ENCODE measurements around the gene WFDC5. TPM values are rescaled to one million over a fixed set of nuclear protein-coding genes. Genes with fewer than 3 reads are reported as not detected.

WFDC5 gene
- total RNA-seq, 2 experiments from 2014 or later: not detected

DNA sequence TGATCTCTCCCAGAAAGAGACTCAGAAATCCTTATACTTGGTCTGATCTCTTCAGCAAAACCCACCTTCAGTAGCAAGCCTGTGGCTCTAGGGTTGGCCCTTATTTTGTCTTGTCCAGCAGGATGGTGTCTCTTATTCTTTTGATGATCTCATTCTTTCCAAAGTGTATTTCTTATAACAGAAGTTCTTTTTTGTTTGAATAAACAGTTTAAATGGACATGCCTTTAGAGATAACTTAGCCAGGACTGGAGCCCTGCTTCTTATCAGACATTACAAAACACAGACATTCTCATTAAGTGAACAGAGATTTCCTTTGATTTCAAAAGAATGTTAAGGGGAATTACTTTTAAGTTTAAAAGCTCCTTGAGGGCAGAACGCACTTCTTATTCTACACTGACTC, 45.7 kb downstream of the WFDC5 start:
- H3K9me2 ChIP-seq (ENCODE audit: insufficient read depth, low read length): no peaks in the 10 kb centered on the region
- H3K36me3 ChIP-seq (ENCODE audit: insufficient read depth, low read length): peaks cover 82% of the 10 kb centered on the region
- no peak overlapping the region for H2AFZ ChIP-seq (ENCODE audit: low read length)
- peaks cover 27% of the 10 kb centered on the region; the same call in 1 of the 2 replicates for H3K79me2 ChIP-seq (ENCODE audit: insufficient read depth, low read depth, low read length)
- ChIA-PET CTCF (ENCODE audit: unreplicated experiment) (no interaction called here), POLR2A (no interaction called here)
- TF ChIP-seq, protein P1, sequence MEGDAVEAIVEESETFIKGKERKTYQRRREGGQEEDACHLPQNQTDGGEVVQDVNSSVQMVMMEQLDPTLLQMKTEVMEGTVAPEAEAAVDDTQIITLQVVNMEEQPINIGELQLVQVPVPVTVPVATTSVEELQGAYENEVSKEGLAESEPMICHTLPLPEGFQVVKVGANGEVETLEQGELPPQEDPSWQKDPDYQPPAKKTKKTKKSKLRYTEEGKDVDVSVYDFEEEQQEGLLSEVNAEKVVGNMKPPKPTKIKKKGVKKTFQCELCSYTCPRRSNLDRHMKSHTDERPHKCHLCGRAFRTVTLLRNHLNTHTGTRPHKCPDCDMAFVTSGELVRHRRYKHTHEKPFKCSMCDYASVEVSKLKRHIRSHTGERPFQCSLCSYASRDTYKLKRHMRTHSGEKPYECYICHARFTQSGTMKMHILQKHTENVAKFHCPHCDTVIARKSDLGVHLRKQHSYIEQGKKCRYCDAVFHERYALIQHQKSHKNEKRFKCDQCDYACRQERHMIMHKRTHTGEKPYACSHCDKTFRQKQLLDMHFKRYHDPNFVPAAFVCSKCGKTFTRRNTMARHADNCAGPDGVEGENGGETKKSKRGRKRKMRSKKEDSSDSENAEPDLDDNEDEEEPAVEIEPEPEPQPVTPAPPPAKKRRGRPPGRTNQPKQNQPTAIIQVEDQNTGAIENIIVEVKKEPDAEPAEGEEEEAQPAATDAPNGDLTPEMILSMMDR (conservative IDR thresholded peaks at IDR 0.05; ENCODE audit: low read length): no peak
- no peak for TF ChIP-seq EZH2phosphoT487 (IDR thresholded peaks at IDR 0.05; ENCODE audit: borderline replicate concordance, low read depth, low read length)
- H3K27ac ChIP-seq (ENCODE audit: low read depth, low read length, poor library complexity, severe bottlenecking): no peak overlapping the region
- no peaks in the 10 kb centered on the region for H3K9me3 ChIP-seq (ENCODE audit: low read length)
- no peaks in the 10 kb centered on the region; the same call in 1 of the 2 replicates for H4K20me1 ChIP-seq (ENCODE audit: insufficient read depth, low read length)
- intact Hi-C loops (cut with micrococcal nuclease; ENCODE audit: unreplicated experiment): no loop called here
- no TSS peak for BruUV-seq (replicated peaks)
- no peaks in the 10 kb centered on the region for H3K4me1 ChIP-seq (ENCODE audit: insufficient read depth, low read length, poor library complexity, severe bottlenecking)
- no peak for DNase-seq (ENCODE audit: low spot score)
- H3K4me3 ChIP-seq (ENCODE audit: low read depth, low read length, poor library complexity, severe bottlenecking): no peak overlapping the region
- no peak overlapping the region for H3K4me2 ChIP-seq (ENCODE audit: low read length)

GRCh38 chr20:45067558-45067957, 47.4 kb downstream of the WFDC5 start:
- Histone ChIP-seq H3K4me3 (ENCODE audit: low read depth, low read length, poor library complexity, severe bottlenecking) (no peak overlapping the region), H3K4me2 (ENCODE audit: low read length) (no peak overlapping the region), H3K27ac (ENCODE audit: low read depth, low read length, poor library complexity, severe bottlenecking) (no peak overlapping the region), H3K9me3 (ENCODE audit: low read length) (no peaks in the 10 kb centered on the region), H3K9me2 (ENCODE audit: insufficient read depth, low read length) (no peaks in the 10 kb centered on the region), H2AFZ (ENCODE audit: low read length) (no peak overlapping the region), H3K36me3 (ENCODE audit: insufficient read depth, low read length) (peaks cover 77% of the 10 kb centered on the region), H4K20me1 (ENCODE audit: insufficient read depth, low read length) (no peaks in the 10 kb centered on the region; the same call in 1 of the 2 replicates), H3K4me1 (ENCODE audit: insufficient read depth, low read length, poor library complexity, severe bottlenecking) (peaks cover 7% of the 10 kb centered on the region), H3K79me2 (ENCODE audit: insufficient read depth, low read depth, low read length) (peaks cover 35% of the 10 kb centered on the region; the same call in 1 of the 2 replicates)
- intact Hi-C loops (cut with micrococcal nuclease; ENCODE audit: unreplicated experiment): no loop called here
- TF ChIP-seq, protein P1 (conservative IDR thresholded peaks at IDR 0.05; ENCODE audit: low read length): no peak
- TF ChIP-seq EZH2phosphoT487 (IDR thresholded peaks at IDR 0.05; ENCODE audit: borderline replicate concordance, low read depth, low read length): no peak
- no TSS peak for BruUV-seq (replicated peaks)
- DNase-seq (ENCODE audit: low spot score): no peak
- ChIA-PET CTCF (ENCODE audit: unreplicated experiment) (no interaction called here), POLR2A (interaction anchor here (0.9 kb wide), 1 partner anchor 17 kb away, joined by 4 read pairs; no protein-coding TSS in a partner anchor)

DNA sequence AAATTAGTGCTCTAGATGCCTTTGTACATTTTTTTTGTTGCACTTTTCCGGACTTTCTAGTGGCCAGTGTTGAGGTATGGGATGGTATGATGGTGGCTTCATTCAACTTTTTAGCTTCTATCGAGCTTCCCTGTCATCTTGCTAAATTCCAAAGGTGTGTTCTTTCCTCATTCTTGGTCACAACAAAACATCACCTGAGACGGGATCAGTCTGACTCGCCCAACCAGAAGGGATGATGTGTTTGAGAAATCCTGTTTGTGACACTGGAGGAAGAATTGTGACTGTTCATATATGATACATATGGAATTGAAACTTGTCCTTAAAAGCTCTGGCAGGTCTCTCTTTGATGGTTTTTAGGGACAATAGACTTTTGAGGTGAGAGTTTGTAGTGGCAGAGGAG, 47.9 kb downstream of the WFDC5 start:
- DNase-seq (ENCODE audit: low spot score): no peak
- no peaks in the 10 kb centered on the region for H3K9me3 ChIP-seq (ENCODE audit: low read length)
- no peaks in the 10 kb centered on the region; the same call in 1 of the 2 replicates for H4K20me1 ChIP-seq (ENCODE audit: insufficient read depth, low read length)
- H3K4me3 ChIP-seq (ENCODE audit: low read depth, low read length, poor library complexity, severe bottlenecking): no peak overlapping the region
- ChIA-PET CTCF (ENCODE audit: unreplicated experiment) (no interaction called here), POLR2A (no interaction called here)
- intact Hi-C loops (cut with micrococcal nuclease; ENCODE audit: unreplicated experiment): no loop called here
- H3K4me1 ChIP-seq (ENCODE audit: insufficient read depth, low read length, poor library complexity, severe bottlenecking): peaks cover 7% of the 10 kb centered on the region
- no peaks in the 10 kb centered on the region for H3K9me2 ChIP-seq (ENCODE audit: insufficient read depth, low read length)
- no peak overlapping the region for H3K27ac ChIP-seq (ENCODE audit: low read depth, low read length, poor library complexity, severe bottlenecking)
- no peak overlapping the region for H3K4me2 ChIP-seq (ENCODE audit: low read length)
- peaks cover 35% of the 10 kb centered on the region; the same call in 1 of the 2 replicates for H3K79me2 ChIP-seq (ENCODE audit: insufficient read depth, low read depth, low read length)
- no peak overlapping the region for H2AFZ ChIP-seq (ENCODE audit: low read length)
- no TSS peak for BruUV-seq (replicated peaks)
- peaks cover 79% of the 10 kb centered on the region for H3K36me3 ChIP-seq (ENCODE audit: insufficient read depth, low read length)
- TF ChIP-seq, protein P1 (conservative IDR thresholded peaks at IDR 0.05; ENCODE audit: low read length): no peak
- TF ChIP-seq EZH2phosphoT487 (IDR thresholded peaks at IDR 0.05; ENCODE audit: borderline replicate concordance, low read depth, low read length): no peak
